ENCODE measurements around the gene HOXC6. TPM values are rescaled to one million over a fixed set of nuclear protein-coding genes. Genes with fewer than 3 reads are reported as not detected.

The HOXC6 gene
- total RNA-seq, 1 donor from 2014 or later, result not detected

GRCh38 chr12:54033980-54034784 is 5.9 kb downstream of the HOXC6 start:
- Mint-ChIP-seq H3K36me3 (no peaks in the 10 kb centered on the region), H3K9me3 (peaks cover 13% of the 10 kb centered on the region), H3K27me3 (ENCODE audit: insufficient read depth, low read depth) (peaks cover 87% of the 10 kb centered on the region), H3K27ac (no peak overlapping the region), H3K4me1 (no peaks in the 10 kb centered on the region), H3K4me3 (no peak overlapping the region)
- Histone ChIP-seq H3K9ac (no peak overlapping the region), H2AFZ (replicated peaks) (peak overlapping the region; percentile 38), H3K27ac (no peak overlapping the region), H3F3A (ENCODE audit: low read depth) (no peaks in the 10 kb centered on the region), H3K79me2 (ENCODE audit: low read depth) (no peaks in the 10 kb centered on the region), H4K20me1 (ENCODE audit: low read depth) (peaks cover 79% of the 10 kb centered on the region), H3K4me2 (no peak overlapping the region), H3K27me3 (peaks cover 100% of the 10 kb centered on the region), H3K4me1 (no peaks in the 10 kb centered on the region), H3K4me3 (no peak overlapping the region), H3K36me3 (no peaks in the 10 kb centered on the region), H3K9me3 (ENCODE audit: low read depth) (no peaks in the 10 kb centered on the region)
- no peak for DNase-seq (ENCODE audit: low spot score)
- TF ChIP-seq CTCF (IDR thresholded peaks at IDR 0.05) (no peak), EZH2phosphoT487 (IDR thresholded peaks at IDR 0.05) (peak; percentile 86), EZH2 (IDR thresholded peaks at IDR 0.05) (peak; percentile 92)

GRCh38 chr12:54034785-54035310 is 6.6 kb downstream of the HOXC6 start:
- Histone ChIP-seq H3K9ac (no peak overlapping the region), H3F3A (ENCODE audit: low read depth) (no peaks in the 10 kb centered on the region), H3K9me3 (ENCODE audit: low read depth) (no peaks in the 10 kb centered on the region), H2AFZ (replicated peaks) (peak overlapping the region; percentile 38), H3K36me3 (no peaks in the 10 kb centered on the region), H3K27ac (no peak overlapping the region), H3K79me2 (ENCODE audit: low read depth) (no peaks in the 10 kb centered on the region), H3K4me2 (no peak overlapping the region), H3K4me3 (no peak overlapping the region), H3K4me1 (no peaks in the 10 kb centered on the region), H3K27me3 (peaks cover 100% of the 10 kb centered on the region), H4K20me1 (ENCODE audit: low read depth) (peaks cover 72% of the 10 kb centered on the region)
- H3K27me3 Mint-ChIP-seq (ENCODE audit: insufficient read depth, low read depth), result peaks cover 88% of the 10 kb centered on the region
- H3K36me3 Mint-ChIP-seq, result no peaks in the 10 kb centered on the region
- H3K9me3 Mint-ChIP-seq, result peaks cover 13% of the 10 kb centered on the region
- H3K4me1 Mint-ChIP-seq, result no peaks in the 10 kb centered on the region
- DNase-seq (ENCODE audit: low spot score), result no peak
- no peak overlapping the region for H3K27ac Mint-ChIP-seq
- no peak overlapping the region for H3K4me3 Mint-ChIP-seq
- TF ChIP-seq EZH2 (IDR thresholded peaks at IDR 0.05), result peak; percentile 21
- TF ChIP-seq CTCF (IDR thresholded peaks at IDR 0.05), result no peak
- peak; percentile 60 for TF ChIP-seq EZH2phosphoT487 (IDR thresholded peaks at IDR 0.05)

GRCh38 chr12:54035568-54036264 is 7.5 kb downstream of the HOXC6 start:
- Histone ChIP-seq H2AFZ (replicated peaks) (no peak overlapping the region), H3K4me2 (no peak overlapping the region), H3K79me2 (ENCODE audit: low read depth) (no peaks in the 10 kb centered on the region), H3K4me3 (no peak overlapping the region), H3K27me3 (peaks cover 100% of the 10 kb centered on the region), H3K4me1 (no peaks in the 10 kb centered on the region), H3K9me3 (ENCODE audit: low read depth) (no peaks in the 10 kb centered on the region), H3K36me3 (no peaks in the 10 kb centered on the region), H3K27ac (no peak overlapping the region), H3K9ac (no peak overlapping the region), H4K20me1 (ENCODE audit: low read depth) (peaks cover 63% of the 10 kb centered on the region), H3F3A (ENCODE audit: low read depth) (no peaks in the 10 kb centered on the region)
- no peak for DNase-seq (ENCODE audit: low spot score)
- Mint-ChIP-seq H3K36me3 (no peaks in the 10 kb centered on the region), H3K27me3 (ENCODE audit: insufficient read depth, low read depth) (peaks cover 88% of the 10 kb centered on the region), H3K4me1 (no peaks in the 10 kb centered on the region), H3K9me3 (peaks cover 15% of the 10 kb centered on the region), H3K4me3 (no peak overlapping the region), H3K27ac (peak overlapping the region; percentile 29)
- TF ChIP-seq EZH2 (IDR thresholded peaks at IDR 0.05), result no peak
- TF ChIP-seq CTCF (IDR thresholded peaks at IDR 0.05), result no peak
- TF ChIP-seq EZH2phosphoT487 (IDR thresholded peaks at IDR 0.05), result no peak
